Endodermal cell (in vitro differentiated cells): Measurements from ENCODE around the gene PDE3A. TPM values are rescaled to one million over a fixed set of nuclear protein-coding genes. Genes with fewer than 3 reads are reported as not detected.

Experiments
- DNase-seq: peaks from one replicate; pipeline ENCODE4 v3.0.0-alpha.2; 2017
- H3K27ac ChIP-seq: 2 replicates; pipeline ENCODE4 v1.5.1; 2013; ENCODE audit warnings: mild to moderate bottlenecking, low read depth, low read length, moderate library complexity
- H3K27me3 ChIP-seq: 2 replicates; pipeline ENCODE4 v1.6.1; 2013; ENCODE audit warnings: mild to moderate bottlenecking, low read length, moderate library complexity; ENCODE audit not compliant: insufficient read depth, control insufficient read depth, poor library complexity, severe bottlenecking
- H3K36me3 ChIP-seq: 2 replicates; pipeline ENCODE4 v1.7.0; 2013; ENCODE audit warnings: mild to moderate bottlenecking, low read length, moderate library complexity; ENCODE audit not compliant: control insufficient read depth, insufficient read depth
- H3K4me1 ChIP-seq: one replicate; pipeline ENCODE4 v1.7.0; 2013; ENCODE audit warnings: low read length; ENCODE audit not compliant: control insufficient read depth, insufficient read depth
- H3K4me3 ChIP-seq: 2 replicates; pipeline ENCODE4 v1.5.1; 2013; ENCODE audit warnings: mild to moderate bottlenecking, low read length, moderate library complexity
- H3K9ac ChIP-seq: 2 replicates; pipeline ENCODE4 v1.6.1; 2013; ENCODE audit warnings: mild to moderate bottlenecking, low read length, moderate library complexity; ENCODE audit not compliant: poor library complexity, severe bottlenecking; ENCODE audit errors: extremely low read depth
- H3K9me3 ChIP-seq: 2 replicates; pipeline ENCODE4 v1.6.1; 2013; ENCODE audit warnings: mild to moderate bottlenecking, low read length, moderate library complexity; ENCODE audit not compliant: control insufficient read depth
- H3K27ac Mint-ChIP-seq: 2 replicates; pipeline ENCODE4 v1.8.0; 2020; ENCODE audit warnings: mixed read lengths
- H3K27me3 Mint-ChIP-seq: 2 replicates; pipeline ENCODE4 v1.8.0; 2021; ENCODE audit warnings: mild to moderate bottlenecking, mixed read lengths; ENCODE audit not compliant: insufficient read depth
- H3K36me3 Mint-ChIP-seq: 2 replicates; pipeline ENCODE4 v1.8.0; 2020; ENCODE audit warnings: low read depth, mixed read lengths
- H3K4me1 Mint-ChIP-seq: 2 replicates; pipeline ENCODE4 v1.8.0; 2020; ENCODE audit warnings: mixed read lengths
- H3K4me3 Mint-ChIP-seq: 2 replicates; pipeline ENCODE4 v1.8.0; 2020; ENCODE audit warnings: mild to moderate bottlenecking, moderate library complexity, mixed read lengths
- H3K9me3 Mint-ChIP-seq: 2 replicates; pipeline ENCODE4 v1.8.0; 2020; ENCODE audit warnings: mild to moderate bottlenecking, mixed read lengths
- WGBS, 2 experiments: methylation state at CpG; one replicate each; pipeline versions ENCODE4 v1.1.5 to v1.1.7; 2013; ENCODE audit warnings: missing lambda C conversion rate in 2 of 2, mixed read lengths in 1 of 2; ENCODE audit not compliant: insufficient coverage in 1 of 2, insufficient read length in 1 of 2; 5-methylcytosine and 5-hydroxymethylcytosine counted together
- total RNA-seq, 2 donors: library from RNA; stranded (reverse); fragmentation: NEBNext Ultra II Directional in 1 of 2; extraction: Animal tissue kit (Norgen Biotek cat#: 25700) in 1 of 2; gene quantifications; 2 replicates in 1 of 2; 3 replicates in 1 of 2; pipeline ENCODE4 v1.2.1, GENCODE V29; 2021
- TF ChIP-seq, protein P1 (sequence below): fragments of 200-600 bp; sonication (generic); conservative IDR thresholded peaks from 2 replicates; pipeline ENCODE4 v1.5.0; 2021; ENCODE audit warnings: antibody characterized with exemption, mild to moderate bottlenecking

Gene PDE3A
- total RNA-seq, 2 donors from 2014 or later, result 0.62 to 1.8 TPM

GRCh38 chr12:20560935-20561334, 192.6 kb downstream of the PDE3A start:
- WGBS, 2 experiments, result 96 to 100% methylated on average over 3 to 8 of the region's 8 CpGs

GRCh38 chr12:20561871-20562270, 193.5 kb downstream of the PDE3A start:
- Histone ChIP-seq H3K9ac (no peak overlapping the region), H3K4me3 (no peak overlapping the region), H3K27me3 (no peaks in the 10 kb centered on the region), H3K36me3 (no peaks in the 10 kb centered on the region), H3K9me3 (no peaks in the 10 kb centered on the region), H3K4me1 (no peaks in the 10 kb centered on the region), H3K27ac (no peak overlapping the region)
- Mint-ChIP-seq H3K9me3 (no peaks in the 10 kb centered on the region), H3K27me3 (no peaks in the 10 kb centered on the region), H3K36me3 (no peaks in the 10 kb centered on the region), H3K4me1 (no peaks in the 10 kb centered on the region), H3K4me3 (no peak overlapping the region), H3K27ac (no peak overlapping the region)
- TF ChIP-seq, protein P1, sequence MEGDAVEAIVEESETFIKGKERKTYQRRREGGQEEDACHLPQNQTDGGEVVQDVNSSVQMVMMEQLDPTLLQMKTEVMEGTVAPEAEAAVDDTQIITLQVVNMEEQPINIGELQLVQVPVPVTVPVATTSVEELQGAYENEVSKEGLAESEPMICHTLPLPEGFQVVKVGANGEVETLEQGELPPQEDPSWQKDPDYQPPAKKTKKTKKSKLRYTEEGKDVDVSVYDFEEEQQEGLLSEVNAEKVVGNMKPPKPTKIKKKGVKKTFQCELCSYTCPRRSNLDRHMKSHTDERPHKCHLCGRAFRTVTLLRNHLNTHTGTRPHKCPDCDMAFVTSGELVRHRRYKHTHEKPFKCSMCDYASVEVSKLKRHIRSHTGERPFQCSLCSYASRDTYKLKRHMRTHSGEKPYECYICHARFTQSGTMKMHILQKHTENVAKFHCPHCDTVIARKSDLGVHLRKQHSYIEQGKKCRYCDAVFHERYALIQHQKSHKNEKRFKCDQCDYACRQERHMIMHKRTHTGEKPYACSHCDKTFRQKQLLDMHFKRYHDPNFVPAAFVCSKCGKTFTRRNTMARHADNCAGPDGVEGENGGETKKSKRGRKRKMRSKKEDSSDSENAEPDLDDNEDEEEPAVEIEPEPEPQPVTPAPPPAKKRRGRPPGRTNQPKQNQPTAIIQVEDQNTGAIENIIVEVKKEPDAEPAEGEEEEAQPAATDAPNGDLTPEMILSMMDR, result no peak
- DNase-seq, result no peak
- WGBS, 2 experiments, result 95% methylated on average over 3 of the region's 3 CpGs; no CpG with 5 or more reads in 1 of the 2 experiments

More at GRCh38 chr12:20560935-20561334, 192.6 kb downstream of the PDE3A start:
- H3K4me3 ChIP-seq, result no peak overlapping the region
- H3K4me3 Mint-ChIP-seq, result no peak overlapping the region
- H3K4me1 ChIP-seq, result no peaks in the 10 kb centered on the region
- H3K27me3 Mint-ChIP-seq, result no peaks in the 10 kb centered on the region
- no peaks in the 10 kb centered on the region for H3K36me3 Mint-ChIP-seq
- H3K9me3 ChIP-seq, result no peaks in the 10 kb centered on the region
- H3K4me1 Mint-ChIP-seq, result no peaks in the 10 kb centered on the region
- no peak overlapping the region for H3K9ac ChIP-seq
- H3K9me3 Mint-ChIP-seq, result no peaks in the 10 kb centered on the region
- H3K27ac Mint-ChIP-seq, result no peak overlapping the region
- no peak for DNase-seq
- no peaks in the 10 kb centered on the region for H3K27me3 ChIP-seq
- TF ChIP-seq, protein P1, result no peak
- no peaks in the 10 kb centered on the region for H3K36me3 ChIP-seq
- no peak overlapping the region for H3K27ac ChIP-seq

DNA sequence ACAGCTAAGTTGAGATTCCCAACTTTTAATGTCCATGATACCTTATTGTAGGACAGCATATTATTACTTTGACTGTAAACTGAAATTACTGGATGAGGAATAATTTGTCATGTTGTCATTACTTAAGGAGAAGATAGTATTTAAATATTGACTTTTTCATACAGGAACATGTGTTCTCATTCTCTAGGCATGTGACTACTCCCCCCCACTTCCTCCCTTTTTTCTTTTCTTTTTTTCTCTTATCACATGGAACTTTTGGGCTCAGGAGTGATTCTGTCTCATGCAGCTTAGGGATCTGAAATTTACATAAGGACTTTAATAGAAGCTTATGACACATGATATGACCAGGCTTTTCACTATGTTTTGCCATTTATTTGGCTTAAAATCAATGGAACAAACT, 199.1 kb downstream of the PDE3A start:
- Mint-ChIP-seq H3K9me3 (no peaks in the 10 kb centered on the region), H3K4me3 (no peak overlapping the region), H3K4me1 (peaks cover 1% of the 10 kb centered on the region), H3K27me3 (no peaks in the 10 kb centered on the region), H3K27ac (no peak overlapping the region), H3K36me3 (no peaks in the 10 kb centered on the region)
- Histone ChIP-seq H3K27ac (no peak overlapping the region), H3K4me1 (no peaks in the 10 kb centered on the region), H3K36me3 (no peaks in the 10 kb centered on the region), H3K4me3 (no peak overlapping the region), H3K27me3 (no peaks in the 10 kb centered on the region), H3K9ac (no peak overlapping the region), H3K9me3 (no peaks in the 10 kb centered on the region)
- TF ChIP-seq, protein P1, result no peak
- no peak for DNase-seq
